ENCODE measurements around the gene PI4KB.
A peak's percentile ranks its signal among the peaks of the same experiment; 100 is the strongest.

The PI4KB gene

GRCh38 chr1:151371370-151372057 is 44.3 kb upstream of the PI4KB start:
- Histone ChIP-seq H3K4me1 (ENCODE audit: control insufficient read depth in 2 of 2, insufficient read depth in 1 of 2, low read depth in 1 of 2, low read length in 2 of 2) (peaks cover 4 to 10% of the 10 kb centered on the region in 2 donors), H3K14ac (ENCODE audit: low read length) (no peak overlapping the region), H3K36me3 (replicated peaks in 1 of 2; ENCODE audit: control insufficient read depth in 2 of 2, insufficient read depth in 2 of 2, low read length in 2 of 2) (peaks cover 11 to 27% of the 10 kb centered on the region in 2 donors), H3K27ac (replicated peaks; ENCODE audit: low read length) (no peak overlapping the region), H2BK12ac (ENCODE audit: low read length) (no peak overlapping the region), H3K4me2 (ENCODE audit: insufficient read depth, low read length, poor library complexity, severe bottlenecking) (peak overlapping the region; percentile 70), H3K27me3 (ENCODE audit: control insufficient read depth in 3 of 3, insufficient read depth in 3 of 3, low read depth in 1 of 3, low read length in 3 of 3) (peaks cover 0 to 1% (median 0%) of the 10 kb centered on the region in 3 experiments), H2AFZ (ENCODE audit: low read length) (peak overlapping the region; percentile 90), H3K4me3 (ENCODE audit: low read length in 2 of 2) (peak overlapping the region in 1 of 2 donors; percentile 56), H3K9me3 (replicated peaks in 1 of 2; ENCODE audit: control insufficient read depth in 2 of 2, insufficient read depth in 1 of 2, low read depth in 1 of 2, low read length in 2 of 2) (no peaks in the 10 kb centered on the region), H2BK15ac (ENCODE audit: low read length) (no peak overlapping the region), H2BK5ac (ENCODE audit: low read length) (no peak overlapping the region), H2BK120ac (ENCODE audit: low read depth, low read length) (no peak overlapping the region), H3K79me1 (ENCODE audit: low read depth, low read length) (no peaks in the 10 kb centered on the region), H3K18ac (ENCODE audit: low read length) (no peak overlapping the region), H3K23ac (ENCODE audit: low read depth, low read length, poor library complexity) (no peak overlapping the region), H3K9ac (ENCODE audit: low read depth, low read length, poor library complexity) (no peak overlapping the region), H4K91ac (ENCODE audit: low read depth, low read length, poor library complexity) (no peak overlapping the region), H2AK5ac (ENCODE audit: low read depth, low read length) (no peak overlapping the region), H3K4ac (ENCODE audit: low read length) (no peak overlapping the region), H4K8ac (ENCODE audit: low read depth, low read length) (no peak overlapping the region)
- no CpG with 5 or more reads among the region's 9 CpGs for WGBS, 2 donors (ENCODE audit: extremely low coverage in 2 of 2, insufficient read length in 2 of 2, insufficient replicate concordance in 1 of 2)
- DNase-seq (ENCODE audit: low spot score) = no peak

DNA sequence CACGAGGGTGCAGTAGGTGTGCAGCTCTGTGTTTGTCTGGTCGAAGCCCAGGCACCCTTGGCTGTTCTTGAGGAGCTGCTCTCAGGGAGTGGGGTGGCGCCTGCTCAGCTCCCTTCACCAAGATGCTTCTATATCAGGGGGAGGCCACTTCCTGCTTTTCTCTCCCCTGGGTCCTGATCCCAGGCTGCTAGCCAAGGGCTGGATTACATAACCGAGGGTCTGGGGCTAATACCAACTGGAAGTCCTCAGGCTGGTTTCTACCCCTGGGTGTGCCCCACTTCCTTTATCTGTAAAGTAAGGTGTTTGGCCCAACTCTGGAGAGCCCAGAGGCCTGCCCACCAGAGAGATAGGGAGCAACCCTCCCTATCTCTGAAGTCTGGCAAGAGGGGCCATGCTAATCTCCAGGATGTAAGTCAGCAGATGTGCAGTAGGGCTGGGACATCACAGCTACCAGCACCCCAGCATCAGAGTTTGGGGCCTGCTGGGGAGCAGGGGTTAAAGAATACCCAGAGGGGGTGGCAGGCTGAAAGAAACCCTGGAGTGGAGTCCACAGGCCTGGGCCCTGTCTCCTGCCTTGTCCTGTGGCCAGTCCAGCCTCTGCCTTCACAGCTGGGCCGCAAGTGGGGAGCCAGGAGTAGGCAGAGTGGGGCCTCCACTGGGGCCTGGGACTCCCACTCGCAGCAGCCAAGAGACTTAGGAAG is 43.1 kb upstream of the PI4KB start:
- H2BK12ac ChIP-seq (ENCODE audit: low read length) = no peak overlapping the region
- H3K4ac ChIP-seq (ENCODE audit: low read length) = no peak overlapping the region
- no peaks in the 10 kb centered on the region for H3K9me3 ChIP-seq (replicated peaks in 1 of 2; ENCODE audit: control insufficient read depth in 2 of 2, insufficient read depth in 1 of 2, low read depth in 1 of 2, low read length in 2 of 2)
- H3K27me3 ChIP-seq (ENCODE audit: control insufficient read depth in 3 of 3, insufficient read depth in 3 of 3, low read depth in 1 of 3, low read length in 3 of 3) = peaks cover 0 to 1% (median 0%) of the 10 kb centered on the region in 3 experiments
- H4K91ac ChIP-seq (ENCODE audit: low read depth, low read length, poor library complexity) = no peak overlapping the region
- peak overlapping the region; percentile 81 for H2BK15ac ChIP-seq (ENCODE audit: low read length)
- no CpG with 5 or more reads among the region's 6 CpGs for WGBS, 2 donors (ENCODE audit: extremely low coverage in 2 of 2, insufficient read length in 2 of 2, insufficient replicate concordance in 1 of 2)
- peak overlapping the region; percentile 14 for H3K9ac ChIP-seq (ENCODE audit: low read depth, low read length, poor library complexity)
- H3K4me2 ChIP-seq (ENCODE audit: insufficient read depth, low read length, poor library complexity, severe bottlenecking) = no peak overlapping the region
- H3K27ac ChIP-seq (replicated peaks; ENCODE audit: low read length) = no peak overlapping the region
- H3K4me1 ChIP-seq (ENCODE audit: control insufficient read depth in 2 of 2, insufficient read depth in 1 of 2, low read depth in 1 of 2, low read length in 2 of 2) = peaks cover 4 to 10% of the 10 kb centered on the region in 2 donors
- H4K8ac ChIP-seq (ENCODE audit: low read depth, low read length) = no peak overlapping the region
- H2AFZ ChIP-seq (ENCODE audit: low read length) = no peak overlapping the region
- peak overlapping the region; percentile 63 for H2AK5ac ChIP-seq (ENCODE audit: low read depth, low read length)
- H3K23ac ChIP-seq (ENCODE audit: low read depth, low read length, poor library complexity) = no peak overlapping the region
- no peak for DNase-seq (ENCODE audit: low spot score)
- no peak overlapping the region for H2BK120ac ChIP-seq (ENCODE audit: low read depth, low read length)
- H3K14ac ChIP-seq (ENCODE audit: low read length) = peak overlapping the region; percentile 63
- no peaks in the 10 kb centered on the region for H3K79me1 ChIP-seq (ENCODE audit: low read depth, low read length)
- H3K36me3 ChIP-seq (replicated peaks in 1 of 2; ENCODE audit: control insufficient read depth in 2 of 2, insufficient read depth in 2 of 2, low read length in 2 of 2) = peaks cover 20 to 39% of the 10 kb centered on the region in 2 donors
- no peak overlapping the region for H3K4me3 ChIP-seq (ENCODE audit: low read length in 2 of 2)
- no peak overlapping the region for H2BK5ac ChIP-seq (ENCODE audit: low read length)
- H3K18ac ChIP-seq (ENCODE audit: low read length) = peak overlapping the region; percentile 9

GRCh38 chr1:151369621-151370048 is 42.4 kb upstream of the PI4KB start:
- H2BK120ac ChIP-seq (ENCODE audit: low read depth, low read length) = no peak overlapping the region
- H3K36me3 ChIP-seq (replicated peaks in 1 of 2; ENCODE audit: control insufficient read depth in 2 of 2, insufficient read depth in 2 of 2, low read length in 2 of 2) = peaks cover 27 to 46% of the 10 kb centered on the region in 2 donors
- H3K9me3 ChIP-seq (replicated peaks in 1 of 2; ENCODE audit: control insufficient read depth in 2 of 2, insufficient read depth in 1 of 2, low read depth in 1 of 2, low read length in 2 of 2) = no peaks in the 10 kb centered on the region
- H2AK5ac ChIP-seq (ENCODE audit: low read depth, low read length) = no peak overlapping the region
- H3K14ac ChIP-seq (ENCODE audit: low read length) = no peak overlapping the region
- DNase-seq (ENCODE audit: low spot score) = no peak
- no peak overlapping the region for H3K4ac ChIP-seq (ENCODE audit: low read length)
- no peak overlapping the region for H2BK15ac ChIP-seq (ENCODE audit: low read length)
- no peak overlapping the region for H3K4me2 ChIP-seq (ENCODE audit: insufficient read depth, low read length, poor library complexity, severe bottlenecking)
- H4K91ac ChIP-seq (ENCODE audit: low read depth, low read length, poor library complexity) = no peak overlapping the region
- peak overlapping the region; percentile 8 for H3K23ac ChIP-seq (ENCODE audit: low read depth, low read length, poor library complexity)
- no peak overlapping the region for H2BK5ac ChIP-seq (ENCODE audit: low read length)
- no peaks in the 10 kb centered on the region for H3K79me1 ChIP-seq (ENCODE audit: low read depth, low read length)
- H3K4me1 ChIP-seq (ENCODE audit: control insufficient read depth in 2 of 2, insufficient read depth in 1 of 2, low read depth in 1 of 2, low read length in 2 of 2) = peaks cover 4 to 10% of the 10 kb centered on the region in 2 donors
- no peak overlapping the region for H3K18ac ChIP-seq (ENCODE audit: low read length)
- H2AFZ ChIP-seq (ENCODE audit: low read length) = no peak overlapping the region
- no CpG with 5 or more reads among the region's 15 CpGs for WGBS, 2 donors (ENCODE audit: extremely low coverage in 2 of 2, insufficient read length in 2 of 2, insufficient replicate concordance in 1 of 2)
- H2BK12ac ChIP-seq (ENCODE audit: low read length) = no peak overlapping the region
- no peak overlapping the region for H3K9ac ChIP-seq (ENCODE audit: low read depth, low read length, poor library complexity)
- H3K27me3 ChIP-seq (ENCODE audit: control insufficient read depth in 3 of 3, insufficient read depth in 3 of 3, low read depth in 1 of 3, low read length in 3 of 3) = peaks cover 0 to 1% (median 0%) of the 10 kb centered on the region in 3 experiments
- no peak overlapping the region for H3K4me3 ChIP-seq (ENCODE audit: low read length in 2 of 2)
- H3K27ac ChIP-seq (replicated peaks; ENCODE audit: low read length) = no peak overlapping the region
- H4K8ac ChIP-seq (ENCODE audit: low read depth, low read length) = no peak overlapping the region

DNA sequence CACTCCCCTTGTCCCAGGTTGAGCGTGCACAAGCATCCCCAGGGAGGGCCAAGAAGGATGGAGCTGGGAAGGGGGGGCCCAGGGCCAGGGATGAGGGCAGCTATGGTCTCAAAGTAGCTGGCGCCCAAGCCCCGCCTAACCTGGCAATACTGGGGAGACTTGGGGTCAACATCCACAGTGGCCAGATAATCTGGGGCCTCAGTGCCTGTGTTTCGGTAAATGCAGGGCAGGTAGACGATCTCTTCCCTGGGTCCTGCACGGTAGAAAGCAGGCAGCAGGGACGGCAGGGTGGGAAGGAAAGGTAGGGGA is 42.0 kb upstream of the PI4KB start:
- no peak overlapping the region for H3K4me2 ChIP-seq (ENCODE audit: insufficient read depth, low read length, poor library complexity, severe bottlenecking)
- H3K4me1 ChIP-seq (ENCODE audit: control insufficient read depth in 2 of 2, insufficient read depth in 1 of 2, low read depth in 1 of 2, low read length in 2 of 2) = peaks cover 4 to 10% of the 10 kb centered on the region in 2 donors
- no CpG with 5 or more reads among the region's 7 CpGs for WGBS, 2 donors (ENCODE audit: extremely low coverage in 2 of 2, insufficient read length in 2 of 2, insufficient replicate concordance in 1 of 2)
- H2BK15ac ChIP-seq (ENCODE audit: low read length) = no peak overlapping the region
- peaks cover 0 to 1% (median 0%) of the 10 kb centered on the region in 3 experiments for H3K27me3 ChIP-seq (ENCODE audit: control insufficient read depth in 3 of 3, insufficient read depth in 3 of 3, low read depth in 1 of 3, low read length in 3 of 3)
- DNase-seq (ENCODE audit: low spot score) = no peak
- H3K9me3 ChIP-seq (replicated peaks in 1 of 2; ENCODE audit: control insufficient read depth in 2 of 2, insufficient read depth in 1 of 2, low read depth in 1 of 2, low read length in 2 of 2) = peaks cover 1 to 3% of the 10 kb centered on the region in 2 donors
- H4K91ac ChIP-seq (ENCODE audit: low read depth, low read length, poor library complexity) = no peak overlapping the region
- H3K4me3 ChIP-seq (ENCODE audit: low read length in 2 of 2) = no peak overlapping the region
- H3K36me3 ChIP-seq (replicated peaks in 1 of 2; ENCODE audit: control insufficient read depth in 2 of 2, insufficient read depth in 2 of 2, low read length in 2 of 2) = peaks cover 31 to 50% of the 10 kb centered on the region in 2 donors
- H3K23ac ChIP-seq (ENCODE audit: low read depth, low read length, poor library complexity) = peak overlapping the region; percentile 8
- no peak overlapping the region for H2AK5ac ChIP-seq (ENCODE audit: low read depth, low read length)
- no peaks in the 10 kb centered on the region for H3K79me1 ChIP-seq (ENCODE audit: low read depth, low read length)
- H2BK120ac ChIP-seq (ENCODE audit: low read depth, low read length) = no peak overlapping the region
- H4K8ac ChIP-seq (ENCODE audit: low read depth, low read length) = no peak overlapping the region
- H2BK12ac ChIP-seq (ENCODE audit: low read length) = no peak overlapping the region
- H2AFZ ChIP-seq (ENCODE audit: low read length) = no peak overlapping the region
- no peak overlapping the region for H3K14ac ChIP-seq (ENCODE audit: low read length)
- no peak overlapping the region for H3K27ac ChIP-seq (replicated peaks; ENCODE audit: low read length)
- H3K9ac ChIP-seq (ENCODE audit: low read depth, low read length, poor library complexity) = no peak overlapping the region
- H3K18ac ChIP-seq (ENCODE audit: low read length) = peak overlapping the region; percentile 46
- no peak overlapping the region for H3K4ac ChIP-seq (ENCODE audit: low read length)
- no peak overlapping the region for H2BK5ac ChIP-seq (ENCODE audit: low read length)

Data from neuronal stem cell (in vitro differentiated cells).